Stimulated activated CD8-positive, alpha-beta memory T cell treated with anti-CD3 and anti-CD28 coated beads, Interleukin-2, amount 100 ng/mL, for 48 hours (primary cell): ENCODE measurements around the gene RPS5.
"Not testable (repeated sequence)": the region's sequence is repeated elsewhere in the genome, so short reads cannot be mapped to it uniquely, and the experiment has no call there.

ENCODE experiments used
- DNase-seq, 2 donors: peaks; one replicate each; pipeline ENCODE4 v3.0.0-alpha.2; 2020; ENCODE audit warnings: low read depth in 2 of 2

RPS5 gene

GRCh38 chr19:58406818-58407657 lies 20.0 kb downstream of the RPS5 start:
- no peak for DNase-seq

- no peak for DNase-seq
These were observed 20.6 kb downstream of the RPS5 start for GRCh38 chr19:58407658-58408151.

GRCh38 chr19:58408152-58409009 lies 21.3 kb downstream of the RPS5 start, which contains the start of gene ZNF584:
TSS of gene ZNF584 (plus strand) at chr19:58408649. CDS start at chr19:58409148, 499 bp downstream.
- peak; percentile 93 to 95 for DNase-seq

GRCh38 chr19:58409010-58409790 lies 22.1 kb downstream of the RPS5 start:
- DNase-seq = no peak

- no peak for DNase-seq
These were observed 29.5 kb downstream of the RPS5 start for GRCh38 chr19:58416604-58417003.

GRCh38 chr19:58417071-58417470 lies 30.0 kb downstream of the RPS5 start:
- no peak for DNase-seq

GRCh38 chr19:58428617-58429016 lies 41.5 kb downstream of the RPS5 start:
- DNase-seq = no peak

- DNase-seq = no peak
These were observed 42.7 kb downstream of the RPS5 start for GRCh38 chr19:58429745-58430144.

- no peak for DNase-seq
These were observed 47.1 kb downstream of the RPS5 start for GRCh38 chr19:58434217-58434616.

- peak; percentile 82 to 86 for DNase-seq
These were observed 52.8 kb downstream of the RPS5 start, which contains the start of gene ZNF132 for GRCh38 chr19:58439576-58440554. TSS of gene ZNF132 (minus strand) at chr19:58440153. CDS start at chr19:58439821, 332 bp downstream.

GRCh38 chr19:58440556-58440955 lies 53.5 kb downstream of the RPS5 start:
- no peak for DNase-seq

- not testable (repeated sequence) for DNase-seq
These were observed 55.9 kb downstream of the RPS5 start for GRCh38 chr19:58442986-58443385.
